HepG2 (cell line): ENCODE data around the gene ALDH3A1. TPM values are rescaled to one million over a fixed set of nuclear protein-coding genes. Genes with fewer than 3 reads are reported as not detected.

ENCODE experiments used
- MAF1 ChIP-seq: sonication (generic); formaldehyde crosslinking; IDR thresholded peaks from 2 replicates; pipeline ENCODE4 v1.5.0; 2020; ENCODE audit warnings: missing genetic modification reagents, borderline replicate concordance
- polyA plus RNA-seq, 8 experiments: library from polyadenylated mRNA; depleted of rRNA in 3 of 8; stranded (reverse) in 7 of 8; unstranded in 1 of 8; fragments of >200 nt; fragmentation: Illumina TruSeq in 4 of 8; extraction: Trizol in 4 of 8; gene quantifications; 2 replicates each; pipeline versions ENCODE4 v1.2.1 to v1.2.3, GENCODE V29; 2011 to 2016; ENCODE audit warnings: low read depth in 4 of 8, missing spikeins in 1 of 8, mixed read lengths in 1 of 8; ENCODE audit not compliant: insufficient read depth in 1 of 8
- total RNA-seq, 5 experiments: library from RNA; depleted of rRNA; stranded (reverse); fragments of >200 nt; fragmentation: Illumina TruSeq; extraction: Trizol; gene quantifications; 2 replicates each; pipeline ENCODE4 v1.2.3, GENCODE V29; 2016; ENCODE audit warnings: low read depth in 1 of 5
- TF ChIP-seq, protein P1 (sequence below): sonication (generic); formaldehyde crosslinking; IDR thresholded peaks from one replicate; pipeline ENCODE4 v1.5.1; 2020; ENCODE audit warnings: mild to moderate bottlenecking, missing genetic modification reagents; ENCODE audit errors: not compliant biosample characterization
- TF ChIP-seq, protein P2 (sequence below): sonication (generic); formaldehyde crosslinking; IDR thresholded peaks from 2 replicates; pipeline ENCODE4 v1.4.0; 2020; ENCODE audit warnings: mild to moderate bottlenecking, missing genetic modification reagents, borderline replicate concordance

The ALDH3A1 gene
- total and polyA plus RNA-seq, 2 of the 13 experiments (the other 11 are each of a cell fraction or from before 2014, with no cell fraction given) = 0.07 to 0.62 TPM

DNA sequence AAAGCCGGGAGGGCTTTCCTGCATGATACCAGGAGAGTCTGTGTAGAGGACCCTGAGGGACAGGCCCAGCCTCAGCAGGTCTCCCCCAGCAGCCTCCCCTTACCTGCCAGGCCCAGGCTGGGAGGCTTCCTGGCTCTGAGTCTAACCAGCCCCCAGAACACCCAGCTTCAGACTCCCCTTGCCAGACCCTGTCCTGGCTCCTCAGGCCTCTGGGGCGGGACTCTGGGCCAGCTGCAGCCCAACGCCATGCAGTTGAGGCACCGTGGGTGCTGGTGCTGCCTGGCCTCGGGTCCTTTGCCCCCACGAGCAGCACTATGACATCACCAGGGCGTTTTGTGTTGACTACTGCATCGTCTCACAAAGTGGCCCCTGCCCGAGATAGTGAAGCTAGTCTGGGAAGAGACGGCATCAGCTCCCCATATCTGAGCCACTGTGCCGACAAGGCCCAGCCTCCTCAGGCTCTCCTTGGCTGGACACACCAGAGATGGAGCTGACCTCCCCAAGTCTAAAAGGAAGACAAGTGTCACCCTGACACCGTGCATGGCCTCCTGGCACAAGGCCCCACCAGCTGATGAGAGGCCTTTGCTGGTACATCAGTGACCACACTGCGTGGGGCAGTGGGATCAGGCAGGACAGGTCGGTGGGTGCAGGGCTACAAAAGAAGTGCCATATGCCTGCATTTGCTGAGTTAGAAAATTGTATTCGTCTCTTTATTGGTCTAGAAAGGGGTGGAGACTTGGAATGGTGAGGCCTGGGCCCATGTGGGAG, 10.6 kb downstream of the ALDH3A1 start (continued):
- TF ChIP-seq, protein P1, sequence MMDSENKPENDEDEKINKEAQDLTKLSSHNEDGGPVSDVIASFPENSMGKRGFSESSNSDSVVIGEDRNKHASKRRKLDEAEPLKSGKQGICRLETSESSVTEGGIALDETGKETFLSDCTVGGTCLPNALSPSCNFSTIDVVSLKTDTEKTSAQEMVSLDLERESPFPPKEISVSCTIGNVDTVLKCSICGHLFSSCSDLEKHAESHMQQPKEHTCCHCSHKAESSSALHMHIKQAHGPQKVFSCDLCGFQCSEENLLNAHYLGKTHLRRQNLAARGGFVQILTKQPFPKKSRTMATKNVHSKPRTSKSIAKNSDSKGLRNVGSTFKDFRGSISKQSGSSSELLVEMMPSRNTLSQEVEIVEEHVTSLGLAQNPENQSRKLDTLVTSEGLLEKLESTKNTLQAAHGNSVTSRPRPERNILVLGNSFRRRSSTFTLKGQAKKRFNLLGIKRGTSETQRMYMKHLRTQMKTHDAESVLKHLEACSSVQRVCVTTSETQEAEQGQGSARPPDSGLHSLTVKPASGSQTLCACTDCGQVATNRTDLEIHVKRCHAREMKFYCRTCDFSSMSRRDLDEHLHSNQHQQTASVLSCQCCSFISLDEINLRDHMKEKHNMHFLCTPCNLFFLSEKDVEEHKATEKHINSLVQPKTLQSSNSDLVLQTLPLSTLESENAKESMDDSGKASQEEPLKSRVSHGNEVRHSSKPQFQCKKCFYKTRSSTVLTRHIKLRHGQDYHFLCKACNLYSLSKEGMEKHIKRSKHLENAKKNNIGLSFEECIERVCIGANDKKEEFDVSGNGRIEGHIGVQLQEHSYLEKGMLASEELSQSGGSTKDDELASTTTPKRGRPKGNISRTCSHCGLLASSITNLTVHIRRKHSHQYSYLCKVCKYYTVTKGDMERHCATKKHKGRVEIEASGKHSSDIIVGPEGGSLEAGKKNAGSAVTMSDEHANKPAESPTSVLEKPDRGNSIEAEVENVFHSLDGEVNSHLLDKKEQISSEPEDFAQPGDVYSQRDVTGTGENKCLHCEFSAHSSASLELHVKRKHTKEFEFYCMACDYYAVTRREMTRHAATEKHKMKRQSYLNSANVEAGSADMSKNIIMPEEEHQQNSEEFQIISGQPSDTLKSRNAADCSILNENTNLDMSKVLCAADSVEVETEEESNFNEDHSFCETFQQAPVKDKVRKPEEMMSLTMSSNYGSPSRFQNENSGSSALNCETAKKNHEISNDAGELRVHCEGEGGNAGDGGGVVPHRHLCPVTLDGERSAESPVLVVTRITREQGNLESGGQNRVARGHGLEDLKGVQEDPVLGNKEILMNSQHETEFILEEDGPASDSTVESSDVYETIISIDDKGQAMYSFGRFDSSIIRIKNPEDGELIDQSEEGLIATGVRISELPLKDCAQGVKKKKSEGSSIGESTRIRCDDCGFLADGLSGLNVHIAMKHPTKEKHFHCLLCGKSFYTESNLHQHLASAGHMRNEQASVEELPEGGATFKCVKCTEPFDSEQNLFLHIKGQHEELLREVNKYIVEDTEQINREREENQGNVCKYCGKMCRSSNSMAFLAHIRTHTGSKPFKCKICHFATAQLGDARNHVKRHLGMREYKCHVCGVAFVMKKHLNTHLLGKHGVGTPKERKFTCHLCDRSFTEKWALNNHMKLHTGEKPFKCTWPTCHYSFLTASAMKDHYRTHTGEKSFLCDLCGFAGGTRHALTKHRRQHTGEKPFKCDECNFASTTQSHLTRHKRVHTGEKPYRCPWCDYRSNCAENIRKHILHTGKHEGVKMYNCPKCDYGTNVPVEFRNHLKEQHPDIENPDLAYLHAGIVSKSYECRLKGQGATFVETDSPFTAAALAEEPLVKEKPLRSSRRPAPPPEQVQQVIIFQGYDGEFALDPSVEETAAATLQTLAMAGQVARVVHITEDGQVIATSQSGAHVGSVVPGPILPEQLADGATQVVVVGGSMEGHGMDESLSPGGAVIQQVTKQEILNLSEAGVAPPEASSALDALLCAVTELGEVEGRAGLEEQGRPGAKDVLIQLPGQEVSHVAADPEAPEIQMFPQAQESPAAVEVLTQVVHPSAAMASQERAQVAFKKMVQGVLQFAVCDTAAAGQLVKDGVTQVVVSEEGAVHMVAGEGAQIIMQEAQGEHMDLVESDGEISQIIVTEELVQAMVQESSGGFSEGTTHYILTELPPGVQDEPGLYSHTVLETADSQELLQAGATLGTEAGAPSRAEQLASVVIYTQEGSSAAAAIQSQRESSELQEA (CRISPR knock-in tag) = no peak
- TF ChIP-seq MAF1 (CRISPR knock-in tag) = no peak
- TF ChIP-seq, protein P2, sequence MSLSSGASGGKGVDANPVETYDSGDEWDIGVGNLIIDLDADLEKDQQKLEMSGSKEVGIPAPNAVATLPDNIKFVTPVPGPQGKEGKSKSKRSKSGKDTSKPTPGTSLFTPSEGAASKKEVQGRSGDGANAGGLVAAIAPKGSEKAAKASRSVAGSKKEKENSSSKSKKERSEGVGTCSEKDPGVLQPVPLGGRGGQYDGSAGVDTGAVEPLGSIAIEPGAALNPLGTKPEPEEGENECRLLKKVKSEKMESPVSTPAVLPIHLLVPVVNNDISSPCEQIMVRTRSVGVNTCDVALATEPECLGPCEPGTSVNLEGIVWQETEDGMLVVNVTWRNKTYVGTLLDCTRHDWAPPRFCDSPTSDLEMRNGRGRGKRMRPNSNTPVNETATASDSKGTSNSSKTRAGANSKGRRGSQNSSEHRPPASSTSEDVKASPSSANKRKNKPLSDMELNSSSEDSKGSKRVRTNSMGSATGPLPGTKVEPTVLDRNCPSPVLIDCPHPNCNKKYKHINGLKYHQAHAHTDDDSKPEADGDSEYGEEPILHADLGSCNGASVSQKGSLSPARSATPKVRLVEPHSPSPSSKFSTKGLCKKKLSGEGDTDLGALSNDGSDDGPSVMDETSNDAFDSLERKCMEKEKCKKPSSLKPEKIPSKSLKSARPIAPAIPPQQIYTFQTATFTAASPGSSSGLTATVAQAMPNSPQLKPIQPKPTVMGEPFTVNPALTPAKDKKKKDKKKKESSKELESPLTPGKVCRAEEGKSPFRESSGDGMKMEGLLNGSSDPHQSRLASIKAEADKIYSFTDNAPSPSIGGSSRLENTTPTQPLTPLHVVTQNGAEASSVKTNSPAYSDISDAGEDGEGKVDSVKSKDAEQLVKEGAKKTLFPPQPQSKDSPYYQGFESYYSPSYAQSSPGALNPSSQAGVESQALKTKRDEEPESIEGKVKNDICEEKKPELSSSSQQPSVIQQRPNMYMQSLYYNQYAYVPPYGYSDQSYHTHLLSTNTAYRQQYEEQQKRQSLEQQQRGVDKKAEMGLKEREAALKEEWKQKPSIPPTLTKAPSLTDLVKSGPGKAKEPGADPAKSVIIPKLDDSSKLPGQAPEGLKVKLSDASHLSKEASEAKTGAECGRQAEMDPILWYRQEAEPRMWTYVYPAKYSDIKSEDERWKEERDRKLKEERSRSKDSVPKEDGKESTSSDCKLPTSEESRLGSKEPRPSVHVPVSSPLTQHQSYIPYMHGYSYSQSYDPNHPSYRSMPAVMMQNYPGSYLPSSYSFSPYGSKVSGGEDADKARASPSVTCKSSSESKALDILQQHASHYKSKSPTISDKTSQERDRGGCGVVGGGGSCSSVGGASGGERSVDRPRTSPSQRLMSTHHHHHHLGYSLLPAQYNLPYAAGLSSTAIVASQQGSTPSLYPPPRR = no peak
